GM18507 (cell line): ENCODE measurements around the gene ARCN1.

Source experiments
- DNase-seq: peaks from one replicate; pipeline ENCODE4 v3.0.0; 2011; ENCODE audit warnings: low read depth; ENCODE audit not compliant: insufficient read length; ENCODE audit errors: extremely low spot score
- FAIRE-seq: peaks from 2 replicates; lab custom pipeline; 2011; peaks lifted over from hg19 to GRCh38; lab: Jason Lieb, UNC

The ARCN1 gene

DNA sequence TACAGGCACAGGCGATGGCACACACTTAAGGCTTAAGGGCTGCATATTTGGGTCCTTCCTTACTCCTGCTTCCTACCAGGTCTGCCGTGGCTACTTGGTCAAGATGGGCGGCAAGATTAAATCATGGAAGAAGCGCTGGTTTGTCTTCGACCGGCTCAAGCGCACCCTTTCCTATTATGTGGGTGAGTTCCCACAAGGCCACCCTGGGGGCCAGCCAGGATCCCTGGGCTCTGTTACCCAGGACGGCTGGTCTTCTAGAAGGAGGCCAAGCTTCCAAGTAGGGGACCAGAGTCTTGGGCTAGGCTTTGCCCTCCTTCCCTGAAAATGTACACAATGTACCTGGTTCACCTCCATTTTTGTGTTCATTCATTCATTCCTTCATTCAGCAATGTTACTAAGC lies 78.2 kb downstream of the ARCN1 start:
- no peak for FAIRE-seq
- DNase-seq = no peak

DNA sequence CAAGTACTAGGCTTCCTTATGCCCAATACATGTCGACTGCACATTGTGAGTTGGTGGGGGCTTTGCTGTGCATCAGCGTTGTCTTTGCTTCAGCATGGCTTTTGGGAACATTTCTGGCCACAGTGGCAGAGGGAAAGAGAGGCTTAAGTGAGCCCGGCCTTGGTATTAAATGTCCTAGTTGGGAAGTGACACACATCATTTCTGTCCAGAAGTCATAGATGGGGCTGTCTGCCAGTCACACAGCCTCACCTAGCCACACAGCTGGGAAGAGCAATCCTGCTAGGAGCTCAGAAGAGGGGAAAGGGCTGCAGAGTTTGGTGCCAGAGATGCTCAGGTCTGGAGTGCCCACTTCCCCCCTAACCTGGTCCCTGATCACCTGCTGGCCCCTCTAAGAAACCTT lies 79.6 kb downstream of the ARCN1 start:
- DNase-seq (no peak), FAIRE-seq (no peak)
